T follicular helper cell (primary cell): ENCODE results near the gene APOA4.
A peak's percentile ranks its signal among the peaks of the same experiment; 100 is the strongest.

Source experiments
- DNase-seq: peaks from one replicate; pipeline ENCODE4 v3.0.0-alpha.2; 2020; ENCODE audit warnings: low read depth
- total RNA-seq, 2 experiments: gene quantifications; one replicate each; lab custom pipeline; 2026; lab: John Stamatoyannopoulos, UW

Gene APOA4
- 0 to 0.06 reads per million in 2 experiments for total RNA-seq

- DNase-seq = no peak
Observed at GRCh38 chr11:116823031-116823843, at the start of gene APOA4. Gene APOA4 (minus strand): TSS chr11:116823304. CDS start chr11:116823191, 113 bp downstream.

- no peak for DNase-seq
Observed at GRCh38 chr11:116871248-116871647, 48.1 kb upstream of the APOA4 start.

GRCh38 chr11:116870054-116870453, 47.0 kb upstream of the APOA4 start:
- no peak for DNase-seq

- no peak for DNase-seq
Observed at GRCh38 chr11:116869610-116870009, 46.5 kb upstream of the APOA4 start.

GRCh38 chr11:116868066-116868465, 45.0 kb upstream of the APOA4 start:
- no peak for DNase-seq

- DNase-seq = no peak
Observed at GRCh38 chr11:116867619-116868018, 44.5 kb upstream of the APOA4 start.

GRCh38 chr11:116866804-116867455, 43.8 kb upstream of the APOA4 start:
- DNase-seq = no peak

GRCh38 chr11:116865696-116866095, 42.6 kb upstream of the APOA4 start:
- no peak for DNase-seq

GRCh38 chr11:116864531-116864930, 41.4 kb upstream of the APOA4 start:
- DNase-seq = no peak

GRCh38 chr11:116862951-116863350, 39.8 kb upstream of the APOA4 start:
- DNase-seq = no peak

- no peak for DNase-seq
Observed at GRCh38 chr11:116862185-116862584, 39.1 kb upstream of the APOA4 start.

- DNase-seq = no peak
Observed at GRCh38 chr11:116861539-116861938, 38.4 kb upstream of the APOA4 start.

- no peak for DNase-seq
Observed at GRCh38 chr11:116860303-116860702, 37.2 kb upstream of the APOA4 start.

- no peak for DNase-seq
Observed at GRCh38 chr11:116859175-116859574, 36.1 kb upstream of the APOA4 start.

- no peak for DNase-seq
Observed at GRCh38 chr11:116857936-116858335, 34.8 kb upstream of the APOA4 start.

- no peak for DNase-seq
Observed at GRCh38 chr11:116857316-116857715, 34.2 kb upstream of the APOA4 start.

- no peak for DNase-seq
Observed at GRCh38 chr11:116856423-116856822, 33.3 kb upstream of the APOA4 start.

- no peak for DNase-seq
Observed at GRCh38 chr11:116855413-116855812, 32.3 kb upstream of the APOA4 start.

GRCh38 chr11:116853461-116854073, 30.5 kb upstream of the APOA4 start:
- peak; percentile 54 for DNase-seq

GRCh38 chr11:116852261-116853031, 29.3 kb upstream of the APOA4 start:
- no peak for DNase-seq

GRCh38 chr11:116851626-116852025, 28.5 kb upstream of the APOA4 start:
- DNase-seq = peak; percentile 42

- DNase-seq = no peak
Observed at GRCh38 chr11:116849486-116849885, 26.4 kb upstream of the APOA4 start.
